NCI-H1048 (cell line): ENCODE measurements around the gene FBXO42.

Source experiments
- DNase-seq: peaks from one replicate; lab custom pipeline; 2025; lab: John Stamatoyannopoulos, UW

FBXO42 gene

GRCh38 chr1:16326833-16327404 is 25.4 kb downstream of the FBXO42 start:
- DNase-seq = no peak

GRCh38 chr1:16324456-16324890 is 27.8 kb downstream of the FBXO42 start:
- DNase-seq = no peak

- DNase-seq = no peak
Observed at GRCh38 chr1:16321176-16321867, 31.0 kb downstream of the FBXO42 start.

GRCh38 chr1:16318555-16318954 is 33.7 kb downstream of the FBXO42 start:
- DNase-seq = no peak

GRCh38 chr1:16315437-16315836 is 36.8 kb downstream of the FBXO42 start:
- no peak for DNase-seq

GRCh38 chr1:16307222-16307621 is 45.1 kb downstream of the FBXO42 start:
- no peak for DNase-seq

- DNase-seq = no peak
Observed at GRCh38 chr1:16302709-16303627, 49.3 kb downstream of the FBXO42 start.

- DNase-seq = no peak
Observed at GRCh38 chr1:16300436-16300835, 51.8 kb downstream of the FBXO42 start.

GRCh38 chr1:16298653-16299052 is 53.6 kb downstream of the FBXO42 start:
- DNase-seq = no peak

- DNase-seq = no peak
Observed at GRCh38 chr1:16296643-16297042, 55.6 kb downstream of the FBXO42 start.

- DNase-seq = no peak
Observed at GRCh38 chr1:16294219-16295212, 57.8 kb downstream of the FBXO42 start.

GRCh38 chr1:16293538-16293937 is 58.7 kb downstream of the FBXO42 start:
- no peak for DNase-seq

GRCh38 chr1:16292739-16293138 is 59.5 kb downstream of the FBXO42 start:
- DNase-seq = no peak

- no peak for DNase-seq
Observed at GRCh38 chr1:16289959-16290358, 62.3 kb downstream of the FBXO42 start.

GRCh38 chr1:16286122-16286521 is 66.2 kb downstream of the FBXO42 start:
- no peak for DNase-seq

- no peak for DNase-seq
Observed at GRCh38 chr1:16281765-16282164, 70.5 kb downstream of the FBXO42 start.

- DNase-seq = no peak
Observed at GRCh38 chr1:16279186-16279585, 73.1 kb downstream of the FBXO42 start.

- DNase-seq = no peak
Observed at GRCh38 chr1:16276302-16277030, 75.8 kb downstream of the FBXO42 start.

- DNase-seq = no peak
Observed at GRCh38 chr1:16275591-16275990, 76.7 kb downstream of the FBXO42 start.

GRCh38 chr1:16267690-16268180 is 84.5 kb downstream of the FBXO42 start:
- DNase-seq = no peak
